ENCODE results near the gene NPDC1.
A peak's percentile ranks its signal among the peaks of the same experiment; 100 is the strongest.
"Not testable (repeated sequence)": the region's sequence is repeated elsewhere in the genome, so short reads cannot be mapped to it uniquely, and the experiment has no call there.

Gene NPDC1

GRCh38 chr9:137009217-137009616 is 36.8 kb downstream of the NPDC1 start:
- DNase-seq = no peak

GRCh38 chr9:137008312-137008711 is 37.7 kb downstream of the NPDC1 start:
- no peak for DNase-seq

- DNase-seq = no peak
These were observed 38.1 kb downstream of the NPDC1 start for GRCh38 chr9:137007816-137008270.

- no peak for DNase-seq
These were observed 38.7 kb downstream of the NPDC1 start for GRCh38 chr9:137007108-137007815.

- no peak for DNase-seq
These were observed 39.6 kb downstream of the NPDC1 start for GRCh38 chr9:137006116-137007003.

- DNase-seq = not testable (repeated sequence)
These were observed 41.7 kb downstream of the NPDC1 start for GRCh38 chr9:137004285-137004684.

GRCh38 chr9:137002646-137003041 is 43.3 kb downstream of the NPDC1 start:
- no peak for DNase-seq

GRCh38 chr9:137001857-137002645 is 43.9 kb downstream of the NPDC1 start:
- no peak for DNase-seq

- no peak for DNase-seq
These were observed 45.6 kb downstream of the NPDC1 start for GRCh38 chr9:137000177-137000930.

- DNase-seq = no peak
These were observed 48.1 kb downstream of the NPDC1 start for GRCh38 chr9:136997830-136998234.

- no peak for DNase-seq
These were observed 48.6 kb downstream of the NPDC1 start for GRCh38 chr9:136997371-136997770.

- no peak for DNase-seq
These were observed 49.4 kb downstream of the NPDC1 start, which contains the start of gene CLIC3 for GRCh38 chr9:136996361-136997292. Gene CLIC3 (minus strand): TSS chr9:136996568. CDS start chr9:136996543, 25 bp downstream.

GRCh38 chr9:136995772-136996311 is 50.1 kb downstream of the NPDC1 start:
- DNase-seq = no peak

GRCh38 chr9:136995362-136995761 is 50.6 kb downstream of the NPDC1 start:
- no peak for DNase-seq

- DNase-seq = no peak
These were observed 51.1 kb downstream of the NPDC1 start for GRCh38 chr9:136994888-136995230.

- no peak for DNase-seq
These were observed 51.6 kb downstream of the NPDC1 start for GRCh38 chr9:136994180-136994887.

GRCh38 chr9:136992819-136993369 is 53.1 kb downstream of the NPDC1 start:
- no peak for DNase-seq

GRCh38 chr9:136991993-136992818 is 53.8 kb downstream of the NPDC1 start, which contains the start of gene PAXX:
Gene PAXX (plus strand): TSS chr9:136992422. CDS start chr9:136992444, 22 bp downstream.
- peak; percentile 91 for DNase-seq
